ENCODE measurements around the gene ZNF639. TPM values are rescaled to one million over a fixed set of nuclear protein-coding genes. Genes with fewer than 3 reads are reported as not detected.
"Not testable (repeated sequence)": the region's sequence is repeated elsewhere in the genome, so short reads cannot be mapped to it uniquely, and the experiment has no call there.

ZNF639 gene, protein sequence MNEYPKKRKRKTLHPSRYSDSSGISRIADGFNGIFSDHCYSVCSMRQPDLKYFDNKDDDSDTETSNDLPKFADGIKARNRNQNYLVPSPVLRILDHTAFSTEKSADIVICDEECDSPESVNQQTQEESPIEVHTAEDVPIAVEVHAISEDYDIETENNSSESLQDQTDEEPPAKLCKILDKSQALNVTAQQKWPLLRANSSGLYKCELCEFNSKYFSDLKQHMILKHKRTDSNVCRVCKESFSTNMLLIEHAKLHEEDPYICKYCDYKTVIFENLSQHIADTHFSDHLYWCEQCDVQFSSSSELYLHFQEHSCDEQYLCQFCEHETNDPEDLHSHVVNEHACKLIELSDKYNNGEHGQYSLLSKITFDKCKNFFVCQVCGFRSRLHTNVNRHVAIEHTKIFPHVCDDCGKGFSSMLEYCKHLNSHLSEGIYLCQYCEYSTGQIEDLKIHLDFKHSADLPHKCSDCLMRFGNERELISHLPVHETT
- total RNA-seq, result 10 to 100 TPM; 50.0 to 78.2 (median 58.8) TPM

DNA sequence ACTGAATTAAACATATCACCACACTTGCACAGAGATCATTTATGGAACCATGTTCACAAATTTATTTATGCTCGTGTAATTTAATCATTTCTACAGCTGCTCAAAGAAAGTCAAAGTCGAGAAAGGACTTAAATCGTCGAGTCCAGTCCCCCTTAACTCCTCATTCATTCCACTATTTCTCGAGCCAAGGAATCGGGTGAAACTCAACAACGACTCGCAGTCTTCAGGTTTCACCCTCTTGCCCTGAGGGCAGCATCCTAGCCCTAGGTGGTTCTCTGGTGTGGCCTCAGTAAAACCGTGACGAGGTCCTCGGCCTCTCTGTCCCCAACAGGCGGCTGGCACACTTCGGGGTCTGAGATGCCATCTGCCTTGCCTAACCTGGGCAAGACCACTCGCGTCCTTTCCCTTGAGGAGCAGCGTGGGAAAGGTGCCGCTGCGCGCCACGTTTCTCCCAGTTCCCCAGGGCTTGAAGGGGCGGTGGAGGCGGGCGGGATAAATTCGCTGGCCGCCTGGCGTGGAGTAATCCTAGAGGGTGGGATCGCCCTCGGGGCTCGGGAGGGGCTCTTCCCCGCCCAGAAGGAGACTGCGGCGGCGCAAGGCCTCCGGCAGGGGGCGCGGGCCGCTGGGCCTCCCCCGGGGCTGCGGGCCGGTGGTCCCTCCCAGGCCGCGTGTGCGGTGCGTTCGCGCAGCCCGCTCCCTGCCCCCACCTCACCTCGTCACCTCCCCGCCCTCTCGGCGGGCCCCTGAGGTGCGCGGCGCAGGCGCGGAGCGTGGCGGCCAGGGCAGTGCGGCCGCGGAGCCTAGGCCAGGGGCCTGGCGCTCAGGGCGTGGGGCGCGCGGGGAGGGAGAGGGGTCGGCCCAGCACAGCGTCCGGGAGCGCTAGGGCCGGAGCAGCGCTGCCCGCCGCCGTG lies at the start of gene ZNF639:
ZNF639 (plus strand) TSS at position 746 of the 911 bp plus-strand sequence. CDS start 5,263 bp downstream, outside the sequence.
- Histone ChIP-seq H3K9me3 (no peaks in the 10 kb centered on the region), H3K4me1 (peaks cover 17 to 53% (median 49%) of the 10 kb centered on the region in 4 donors), H3K4me3 (peak within 1 kb of the TSS; percentile 69 to 93 (median 78)), H3K27me3 (no peaks in the 10 kb centered on the region), H3K36me3 (peaks cover 0 to 19% (median 7%) of the 10 kb centered on the region in 4 donors), H3K27ac (replicated peaks in 1 of 4) (peak within 1 kb of the TSS; percentile 93 to 98 (median 98))
- TF ChIP-seq EP300 (IDR thresholded peaks at IDR 0.05) (no peak), POLR2A (IDR thresholded peaks at IDR 0.05; ENCODE audit: low read depth) (peak; percentile 38), POLR2AphosphoS5 (IDR thresholded peaks at IDR 0.05) (peak; percentile 82 to 87)
- TF ChIP-seq, protein P1, sequence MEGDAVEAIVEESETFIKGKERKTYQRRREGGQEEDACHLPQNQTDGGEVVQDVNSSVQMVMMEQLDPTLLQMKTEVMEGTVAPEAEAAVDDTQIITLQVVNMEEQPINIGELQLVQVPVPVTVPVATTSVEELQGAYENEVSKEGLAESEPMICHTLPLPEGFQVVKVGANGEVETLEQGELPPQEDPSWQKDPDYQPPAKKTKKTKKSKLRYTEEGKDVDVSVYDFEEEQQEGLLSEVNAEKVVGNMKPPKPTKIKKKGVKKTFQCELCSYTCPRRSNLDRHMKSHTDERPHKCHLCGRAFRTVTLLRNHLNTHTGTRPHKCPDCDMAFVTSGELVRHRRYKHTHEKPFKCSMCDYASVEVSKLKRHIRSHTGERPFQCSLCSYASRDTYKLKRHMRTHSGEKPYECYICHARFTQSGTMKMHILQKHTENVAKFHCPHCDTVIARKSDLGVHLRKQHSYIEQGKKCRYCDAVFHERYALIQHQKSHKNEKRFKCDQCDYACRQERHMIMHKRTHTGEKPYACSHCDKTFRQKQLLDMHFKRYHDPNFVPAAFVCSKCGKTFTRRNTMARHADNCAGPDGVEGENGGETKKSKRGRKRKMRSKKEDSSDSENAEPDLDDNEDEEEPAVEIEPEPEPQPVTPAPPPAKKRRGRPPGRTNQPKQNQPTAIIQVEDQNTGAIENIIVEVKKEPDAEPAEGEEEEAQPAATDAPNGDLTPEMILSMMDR (IDR thresholded peaks at IDR 0.05), result peak; percentile 80 to 91 (median 87)
- under 1% methylated on average over 34 of the region's 75 CpGs for WGBS
- intact Hi-C loops (cut with DNase I), result loop anchor here (2.0 kb wide), 1 partner anchor 24 kb away; the partner anchor contains the start of gene MFN1
- DNase-seq (ENCODE audit: extremely low spot score), result peak; percentile 95

DNA sequence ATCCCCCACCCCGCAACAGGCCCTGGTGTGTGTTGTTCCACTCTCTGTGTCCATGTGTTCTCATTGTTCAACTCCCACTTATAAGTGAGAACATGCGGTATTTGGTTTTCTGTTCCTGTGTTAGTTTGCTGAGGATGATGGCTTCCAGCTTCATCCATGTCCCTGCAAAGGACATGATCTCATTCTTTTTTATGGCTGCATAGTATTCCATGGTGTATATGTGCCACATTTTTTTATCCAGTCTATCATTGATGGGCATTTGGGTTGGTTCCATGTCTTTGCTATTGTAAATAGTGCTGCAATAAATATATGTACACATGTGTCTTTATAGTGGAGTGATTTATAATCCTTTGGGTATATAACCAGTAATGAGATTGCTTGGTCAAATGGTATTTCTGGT lies 48.4 kb upstream of the ZNF639 start:
- H3K27ac ChIP-seq (replicated peaks in 1 of 4); H3K4me1 ChIP-seq; H3K9me3 ChIP-seq; intact Hi-C loops (cut with DNase I); H3K4me3 ChIP-seq; DNase-seq (ENCODE audit: extremely low spot score); H3K36me3 ChIP-seq; H3K27me3 ChIP-seq: not testable (repeated sequence)
- 95% methylated on average over 2 of the region's 2 CpGs for WGBS

DNA sequence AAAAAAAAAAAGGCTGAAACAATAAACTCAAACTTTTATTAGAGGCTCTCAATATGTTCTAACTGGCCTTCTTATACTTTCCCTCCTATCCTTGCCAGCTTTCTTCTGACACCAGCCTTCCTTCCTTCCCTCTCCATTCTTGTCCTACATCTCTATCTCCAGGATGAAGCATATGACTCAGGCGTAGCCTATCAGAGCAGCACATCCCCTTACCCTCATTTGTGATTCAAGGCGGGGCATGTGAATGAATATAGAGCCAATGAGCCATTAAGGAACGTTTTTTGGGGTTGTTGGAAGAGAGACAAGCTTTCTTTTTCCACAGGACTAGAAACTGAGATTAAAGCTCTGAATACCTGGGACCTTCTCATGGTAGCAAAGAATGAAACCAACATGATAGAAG lies 46.8 kb upstream of the ZNF639 start:
- Histone ChIP-seq H3K4me3 (no peak overlapping the region), H3K27me3 (no peaks in the 10 kb centered on the region), H3K9me3 (no peaks in the 10 kb centered on the region), H3K36me3 (no peaks in the 10 kb centered on the region), H3K4me1 (no peaks in the 10 kb centered on the region), H3K27ac (replicated peaks in 1 of 4) (no peak overlapping the region)
- TF ChIP-seq, protein P1 (IDR thresholded peaks at IDR 0.05), result no peak
- TF ChIP-seq EP300 (IDR thresholded peaks at IDR 0.05) (no peak), POLR2AphosphoS5 (IDR thresholded peaks at IDR 0.05) (no peak), POLR2A (IDR thresholded peaks at IDR 0.05; ENCODE audit: low read depth) (no peak)
- intact Hi-C loops (cut with DNase I), result no loop called here
- 67% methylated on average over 3 of the region's 3 CpGs for WGBS
- peak; percentile 29 for DNase-seq (ENCODE audit: extremely low spot score)

DNA sequence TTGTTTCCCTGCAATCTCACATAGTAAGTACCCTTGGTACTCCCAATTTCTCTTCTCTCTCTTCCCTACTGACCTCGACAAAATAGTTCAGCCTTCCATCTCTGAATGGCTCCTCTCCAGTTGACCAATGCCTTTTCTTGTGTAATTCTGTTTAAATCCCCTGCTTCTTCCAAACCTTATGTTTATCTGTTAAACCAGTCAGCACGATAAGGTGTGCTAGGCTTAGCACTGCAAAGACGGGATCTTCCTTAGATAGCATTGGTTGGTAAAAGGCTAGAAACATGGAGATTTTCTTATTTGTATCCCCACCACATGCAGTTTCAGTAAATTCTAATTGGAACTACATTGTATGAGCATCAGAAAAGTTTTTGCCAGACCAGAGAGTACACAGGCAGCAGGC lies 46.1 kb upstream of the ZNF639 start:
- 92% methylated on average over 3 of the region's 3 CpGs for whole genome bisulfite sequencing

More for the DNA sequence above, 46.1 kb upstream of the ZNF639 start:
- Histone ChIP-seq H3K4me1 (no peaks in the 10 kb centered on the region), H3K27me3 (no peaks in the 10 kb centered on the region), H3K36me3 (no peaks in the 10 kb centered on the region), H3K27ac (replicated peaks in 1 of 4) (no peak overlapping the region), H3K4me3 (no peak overlapping the region), H3K9me3 (no peaks in the 10 kb centered on the region)
- intact Hi-C loops (cut with DNase I), result no loop called here
- DNase-seq (ENCODE audit: extremely low spot score), result no peak
- TF ChIP-seq, protein P1 (IDR thresholded peaks at IDR 0.05), result no peak
- TF ChIP-seq POLR2AphosphoS5 (IDR thresholded peaks at IDR 0.05) (no peak), EP300 (IDR thresholded peaks at IDR 0.05) (no peak), POLR2A (IDR thresholded peaks at IDR 0.05; ENCODE audit: low read depth) (no peak)

Measured in esophagus muscularis mucosa (tissue), 4 donors.